ENCODE measurements around the gene SNORC. TPM values are rescaled to one million over a fixed set of nuclear protein-coding genes. Genes with fewer than 3 reads are reported as not detected.

SNORC gene
- total and polyA plus RNA-seq, 2 of the 13 experiments (the other 11 are each of a cell fraction or from before 2014, with no cell fraction given) = 59.1 to 86.1 TPM

GRCh38 chr2:232871835-232872736 lies 2.0 kb downstream of the SNORC start (continued):
- no peak for TF ChIP-seq ZBTB26 (CRISPR knock-in tag; IDR thresholded peaks at IDR 0.05; ENCODE audit: borderline replicate concordance)
- no peak for TF ChIP-seq MXI1 (IDR thresholded peaks at IDR 0.05; ENCODE audit: borderline replicate concordance, low read depth, low read length)
- TF ChIP-seq KLF16 (CRISPR knock-in tag; IDR thresholded peaks at IDR 0.05) = peak in 1 of 2 experiments; percentile 76; a peak in 1 of 4 replicates
- no peak for TF ChIP-seq ZNF414 (CRISPR knock-in tag; IDR thresholded peaks at IDR 0.05)
- TF ChIP-seq CENPT (CRISPR knock-in tag; IDR thresholded peaks at IDR 0.05; ENCODE audit: low read depth) = no peak
- no peak for TF ChIP-seq EED (CRISPR knock-in tag; IDR thresholded peaks at IDR 0.05)
- TF ChIP-seq ZNF451 (CRISPR knock-in tag; IDR thresholded peaks at IDR 0.05) = no peak
- no peak for TF ChIP-seq NR3C1 (CRISPR knock-in tag; IDR thresholded peaks at IDR 0.05)
- no peak for TF ChIP-seq RBM39 (IDR thresholded peaks at IDR 0.05; ENCODE audit: low read depth, low read length, poor library complexity, severe bottlenecking)
- no peak; the same call in 1 of the 2 replicates for TF ChIP-seq SIN3A (IDR thresholded peaks at IDR 0.05; ENCODE audit: borderline replicate concordance, low read depth, low read length)
- TF ChIP-seq ZNF597 (CRISPR knock-in tag; IDR thresholded peaks at IDR 0.05) = no peak
- TF ChIP-seq NFAT5 (CRISPR knock-in tag; IDR thresholded peaks at IDR 0.05) = no peak
- TF ChIP-seq ZFP82 (CRISPR knock-in tag; IDR thresholded peaks at IDR 0.05; ENCODE audit: borderline replicate concordance) = no peak
- TF ChIP-seq CENPBD1 (CRISPR knock-in tag; IDR thresholded peaks at IDR 0.05; ENCODE audit: borderline replicate concordance, low read depth) = no peak
- no peak for TF ChIP-seq ARNT (IDR thresholded peaks at IDR 0.05)
- peak; percentile 83 for TF ChIP-seq HDAC2 (CRISPR knock-in tag; IDR thresholded peaks at IDR 0.05)
- no peak for TF ChIP-seq HOXA5 (CRISPR knock-in tag; IDR thresholded peaks at IDR 0.05)
- TF ChIP-seq MLLT10 (CRISPR knock-in tag; IDR thresholded peaks at IDR 0.05) = no peak
- no peak for TF ChIP-seq TP53 (CRISPR knock-in tag; conservative IDR thresholded peaks at IDR 0.05)
- 0 out of 2 replicates have a peak, but pooled peaks have one; percentile 41 for TF ChIP-seq ARNTL (CRISPR knock-in tag; IDR thresholded peaks at IDR 0.05)
